Upper lobe of left lung (tissue), 4 donors: ENCODE measurements around the gene PRKG1.

ENCODE experiments used
- EP300 ChIP-seq, 4 donors: sonication (generic); formaldehyde crosslinking; IDR thresholded peaks; one replicate each; pipeline ENCODE4 v1.5.1; 2017; ENCODE audit warnings: antibody characterized with exemption in 4 of 4, control low read depth in 2 of 4
- POLR2A ChIP-seq, 4 donors: fragments of 450-650 bp; IDR thresholded peaks; one replicate each; pipeline ENCODE4 v1.5.1; 2016 to 2017; ENCODE audit warnings: antibody characterized with exemption in 4 of 4, mild to moderate bottlenecking in 2 of 4

DNA sequence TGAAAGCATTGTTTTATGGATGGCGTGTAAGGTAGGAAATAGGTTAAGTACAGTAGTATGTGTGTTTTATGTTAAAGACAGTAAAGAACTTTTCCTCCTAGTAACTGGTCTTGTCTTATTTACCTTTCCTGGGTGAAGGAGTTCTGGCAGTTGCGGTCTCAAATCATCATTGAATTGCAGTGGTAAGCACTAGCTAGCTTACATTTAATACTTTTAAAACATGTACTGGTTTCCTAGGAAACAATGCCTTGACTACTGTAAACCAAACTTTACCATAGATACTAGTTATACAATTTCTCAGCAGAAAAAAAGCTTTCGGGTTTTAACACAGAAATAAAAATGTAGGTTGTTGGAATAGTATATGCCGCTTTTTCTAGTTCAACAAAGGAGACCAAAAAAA is 37.7 kb downstream of the PRKG1 start:
- TF ChIP-seq EP300 (IDR thresholded peaks at IDR 0.05), result no peak
- TF ChIP-seq POLR2A (IDR thresholded peaks at IDR 0.05), result no peak
